ENCODE measurements around the gene ABHD6. TPM values are rescaled to one million over a fixed set of nuclear protein-coding genes. Genes with fewer than 3 reads are reported as not detected.
A peak's percentile ranks its signal among the peaks of the same experiment; 100 is the strongest.

The ABHD6 gene
- total RNA-seq, 1 donor, result 5.1 TPM

DNA sequence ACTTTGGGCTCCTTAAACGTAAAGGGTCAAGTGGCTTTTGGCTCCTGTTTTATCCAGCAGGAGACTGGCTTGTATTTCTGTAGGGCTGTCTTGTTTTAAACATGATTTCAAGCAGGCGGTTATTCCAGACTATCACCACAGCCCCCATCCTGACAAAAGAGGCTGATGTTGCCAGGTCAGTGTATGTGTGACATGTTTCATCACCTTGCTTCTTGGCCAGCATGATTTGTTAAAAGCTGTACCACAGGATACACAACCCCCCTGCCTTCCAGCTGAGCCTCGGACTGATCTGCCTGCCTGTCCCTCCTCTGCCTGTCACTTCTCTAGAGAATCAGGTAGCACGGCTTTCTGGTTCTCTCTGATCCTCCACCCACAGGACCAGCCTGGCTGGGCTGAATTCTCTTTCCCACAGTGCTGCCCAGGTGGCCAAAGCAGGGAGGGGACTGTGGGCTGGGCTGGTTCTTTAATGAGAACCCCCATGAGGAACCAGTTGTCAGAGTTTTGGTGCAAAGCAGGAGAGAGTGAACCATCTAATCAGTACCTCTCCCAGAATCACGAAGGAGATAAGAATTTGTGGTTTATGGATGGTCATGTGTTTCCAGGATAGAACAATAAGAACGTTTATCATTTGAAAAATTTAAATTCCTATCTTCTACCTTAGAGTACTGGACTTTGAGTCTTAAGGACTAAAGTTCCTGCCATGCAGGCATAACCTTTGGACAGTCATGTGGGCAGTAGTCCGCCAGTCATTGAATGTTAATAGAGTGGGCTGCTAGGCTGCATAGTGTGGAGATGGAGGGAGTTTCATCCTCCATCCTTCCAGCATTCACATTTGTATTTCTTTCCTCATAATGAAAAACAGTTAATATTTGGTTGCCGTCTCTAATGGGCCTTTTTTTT lies 8.8 kb downstream of the ABHD6 start:
- Histone ChIP-seq H2AFZ (ENCODE audit: low read length) (no peak overlapping the region), H3K79me2 (ENCODE audit: insufficient read depth, low read length) (peaks cover 14% of the 10 kb centered on the region), H3K27me3 (ENCODE audit: insufficient read depth, low read length) (no peaks in the 10 kb centered on the region), H3K36me3 (ENCODE audit: insufficient read depth, low read length) (no peaks in the 10 kb centered on the region), H3K4me1 (ENCODE audit: insufficient read depth, low read length) (no peaks in the 10 kb centered on the region), H4K20me1 (ENCODE audit: insufficient read depth, low read length) (peaks cover 11% of the 10 kb centered on the region), H3K4me2 (ENCODE audit: insufficient read depth, low read length) (no peak overlapping the region), H3K9me3 (ENCODE audit: low read depth, low read length) (no peaks in the 10 kb centered on the region), H3K27ac (ENCODE audit: low read depth, low read length) (no peak overlapping the region), H3K4me3 (ENCODE audit: insufficient read depth, low read length) (no peak overlapping the region)
- TF ChIP-seq, protein P1, sequence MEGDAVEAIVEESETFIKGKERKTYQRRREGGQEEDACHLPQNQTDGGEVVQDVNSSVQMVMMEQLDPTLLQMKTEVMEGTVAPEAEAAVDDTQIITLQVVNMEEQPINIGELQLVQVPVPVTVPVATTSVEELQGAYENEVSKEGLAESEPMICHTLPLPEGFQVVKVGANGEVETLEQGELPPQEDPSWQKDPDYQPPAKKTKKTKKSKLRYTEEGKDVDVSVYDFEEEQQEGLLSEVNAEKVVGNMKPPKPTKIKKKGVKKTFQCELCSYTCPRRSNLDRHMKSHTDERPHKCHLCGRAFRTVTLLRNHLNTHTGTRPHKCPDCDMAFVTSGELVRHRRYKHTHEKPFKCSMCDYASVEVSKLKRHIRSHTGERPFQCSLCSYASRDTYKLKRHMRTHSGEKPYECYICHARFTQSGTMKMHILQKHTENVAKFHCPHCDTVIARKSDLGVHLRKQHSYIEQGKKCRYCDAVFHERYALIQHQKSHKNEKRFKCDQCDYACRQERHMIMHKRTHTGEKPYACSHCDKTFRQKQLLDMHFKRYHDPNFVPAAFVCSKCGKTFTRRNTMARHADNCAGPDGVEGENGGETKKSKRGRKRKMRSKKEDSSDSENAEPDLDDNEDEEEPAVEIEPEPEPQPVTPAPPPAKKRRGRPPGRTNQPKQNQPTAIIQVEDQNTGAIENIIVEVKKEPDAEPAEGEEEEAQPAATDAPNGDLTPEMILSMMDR (IDR thresholded peaks at IDR 0.05; ENCODE audit: extremely low read depth, low read depth, low read length), result no peak
- DNase-seq (ENCODE audit: insufficient read length, low spot score, missing footprints), result no peak

DNA sequence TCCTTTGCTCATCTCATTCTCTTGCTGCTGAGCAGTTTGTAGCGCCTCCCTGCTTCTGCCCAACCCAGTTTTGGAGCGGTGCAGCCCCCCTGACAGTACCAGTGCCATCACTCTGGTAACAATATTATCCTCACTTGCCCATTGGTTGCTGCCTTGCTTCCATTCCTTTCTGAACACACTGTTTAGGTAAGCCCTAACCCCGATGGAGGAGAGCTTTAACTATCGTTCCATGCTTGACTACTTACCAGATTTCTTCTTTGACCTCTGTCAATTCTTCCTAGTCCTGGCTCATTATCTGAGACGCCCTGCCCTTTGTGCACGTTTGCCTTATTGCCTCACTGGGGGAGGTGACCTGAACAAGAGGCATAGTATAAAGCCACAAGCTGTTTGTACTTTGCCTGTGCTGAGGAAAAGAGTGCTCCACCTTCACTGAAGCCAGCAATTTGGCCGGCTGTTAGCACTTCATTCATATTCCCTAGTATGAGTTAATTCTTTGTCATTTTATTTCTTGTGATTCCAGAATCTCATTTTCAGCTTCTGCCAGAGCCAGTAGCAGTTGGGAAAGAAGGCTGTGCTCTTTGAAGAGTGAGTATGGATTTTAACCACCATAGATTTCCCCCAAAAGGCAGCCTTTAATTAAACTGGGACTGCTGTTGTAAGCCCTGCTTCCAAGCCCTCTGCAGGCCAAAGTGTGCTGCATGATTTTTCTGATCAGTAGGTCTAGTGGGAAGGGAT lies 11.9 kb downstream of the ABHD6 start:
- H3K4me2 ChIP-seq (ENCODE audit: insufficient read depth, low read length), result peak overlapping the region; percentile 25
- H3K27me3 ChIP-seq (ENCODE audit: insufficient read depth, low read length), result no peaks in the 10 kb centered on the region
- DNase-seq (ENCODE audit: insufficient read length, low spot score, missing footprints), result no peak
- H4K20me1 ChIP-seq (ENCODE audit: insufficient read depth, low read length), result peaks cover 4% of the 10 kb centered on the region
- no peaks in the 10 kb centered on the region for H3K36me3 ChIP-seq (ENCODE audit: insufficient read depth, low read length)
- peaks cover 3% of the 10 kb centered on the region for H3K79me2 ChIP-seq (ENCODE audit: insufficient read depth, low read length)
- H3K9me3 ChIP-seq (ENCODE audit: low read depth, low read length), result no peaks in the 10 kb centered on the region
- H3K4me3 ChIP-seq (ENCODE audit: insufficient read depth, low read length), result no peak overlapping the region
- TF ChIP-seq, protein P1 (IDR thresholded peaks at IDR 0.05; ENCODE audit: extremely low read depth, low read depth, low read length), result peak; percentile 29
- H3K4me1 ChIP-seq (ENCODE audit: insufficient read depth, low read length), result no peaks in the 10 kb centered on the region
- no peak overlapping the region for H3K27ac ChIP-seq (ENCODE audit: low read depth, low read length)
- H2AFZ ChIP-seq (ENCODE audit: low read length), result peak overlapping the region; percentile 49

DNA sequence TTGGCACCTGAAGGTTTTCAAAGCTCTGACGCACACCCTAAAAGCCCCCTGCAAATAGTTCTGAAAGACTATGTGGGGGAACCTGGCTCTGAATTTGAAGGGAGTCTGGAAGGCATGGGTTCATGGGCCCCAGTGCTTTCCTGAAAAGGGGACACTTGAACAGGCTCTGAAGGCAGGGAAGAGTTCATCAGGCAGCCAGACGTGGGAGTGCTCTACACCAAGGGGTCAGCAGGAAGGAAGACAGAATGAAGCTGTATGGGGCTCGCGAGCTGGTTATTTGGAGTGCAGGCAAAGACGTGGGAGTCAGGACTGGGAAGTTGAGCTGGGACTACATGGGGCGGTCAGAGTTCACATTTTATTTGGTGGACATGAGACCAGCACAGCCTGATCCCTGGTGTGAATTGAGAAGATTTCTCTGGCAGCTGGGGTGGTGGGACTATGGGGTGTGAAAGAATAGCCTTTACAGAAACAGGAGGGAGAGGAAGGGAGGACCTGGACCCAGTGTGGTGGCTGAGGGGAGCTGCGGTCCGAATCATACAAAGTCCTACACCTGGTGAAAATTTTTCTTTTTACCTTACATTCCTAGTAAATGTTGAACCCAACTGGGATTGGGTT lies 12.6 kb downstream of the ABHD6 start:
- Histone ChIP-seq H3K9me3 (ENCODE audit: low read depth, low read length) (no peaks in the 10 kb centered on the region), H3K27ac (ENCODE audit: low read depth, low read length) (no peak overlapping the region), H3K4me3 (ENCODE audit: insufficient read depth, low read length) (no peak overlapping the region), H4K20me1 (ENCODE audit: insufficient read depth, low read length) (peaks cover 4% of the 10 kb centered on the region), H3K79me2 (ENCODE audit: insufficient read depth, low read length) (peaks cover 3% of the 10 kb centered on the region), H3K4me1 (ENCODE audit: insufficient read depth, low read length) (no peaks in the 10 kb centered on the region), H2AFZ (ENCODE audit: low read length) (no peak overlapping the region), H3K4me2 (ENCODE audit: insufficient read depth, low read length) (no peak overlapping the region), H3K27me3 (ENCODE audit: insufficient read depth, low read length) (no peaks in the 10 kb centered on the region), H3K36me3 (ENCODE audit: insufficient read depth, low read length) (no peaks in the 10 kb centered on the region)
- TF ChIP-seq, protein P1 (IDR thresholded peaks at IDR 0.05; ENCODE audit: extremely low read depth, low read depth, low read length), result no peak
- DNase-seq (ENCODE audit: insufficient read length, low spot score, missing footprints), result no peak
